ENCODE data around the gene PVALB.

The PVALB gene

DNA sequence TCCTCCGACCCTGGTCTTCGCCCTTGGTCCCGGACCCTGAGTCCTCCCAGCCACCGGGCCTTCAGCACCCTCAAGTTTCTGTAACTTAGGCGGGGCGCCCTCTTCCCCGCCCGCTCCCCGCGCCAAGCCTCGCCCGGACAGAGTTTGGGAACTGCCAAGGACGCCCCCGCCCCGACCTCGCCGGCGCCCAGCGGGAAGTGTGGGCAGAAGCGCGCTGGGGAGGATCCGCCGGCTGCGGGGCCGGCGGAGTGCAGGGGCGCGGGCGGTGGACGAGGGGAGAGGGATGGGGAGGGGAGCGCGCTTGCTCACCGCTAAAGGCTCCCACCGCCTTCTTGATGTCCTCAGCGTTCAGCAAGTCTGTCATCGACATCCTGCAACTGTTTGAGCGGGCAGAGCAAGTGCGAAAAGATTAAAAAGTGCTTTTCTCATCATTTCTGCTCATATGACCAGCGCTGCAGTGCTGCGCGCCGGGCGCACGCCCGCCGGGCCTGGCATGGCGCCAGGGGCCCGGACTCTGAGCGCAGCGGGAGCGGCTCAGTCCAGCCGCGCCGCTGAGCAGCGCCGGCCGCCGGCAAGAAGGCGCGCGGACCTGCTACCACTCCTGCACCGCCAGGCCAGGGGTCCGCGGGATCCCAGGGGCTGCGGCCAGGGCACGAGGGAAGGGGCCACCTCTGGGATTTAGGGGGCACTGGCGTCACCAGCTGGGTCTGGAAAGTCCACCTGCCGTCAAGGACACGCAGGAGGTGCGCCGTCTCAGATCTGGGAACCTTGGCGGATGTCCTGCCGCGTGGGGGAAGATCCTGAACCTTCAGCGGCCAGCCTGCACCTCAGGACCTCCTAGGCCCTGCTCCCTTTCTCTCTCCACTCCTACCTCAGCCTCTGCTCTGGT, at the start of gene PVALB:
TSS of gene PVALB (minus strand) at position 400 of the 889 bp plus-strand sequence. CDS start at position 370, 30 bp downstream.
- DNase-seq (ENCODE audit: low spot score): peak; percentile 11

DNA sequence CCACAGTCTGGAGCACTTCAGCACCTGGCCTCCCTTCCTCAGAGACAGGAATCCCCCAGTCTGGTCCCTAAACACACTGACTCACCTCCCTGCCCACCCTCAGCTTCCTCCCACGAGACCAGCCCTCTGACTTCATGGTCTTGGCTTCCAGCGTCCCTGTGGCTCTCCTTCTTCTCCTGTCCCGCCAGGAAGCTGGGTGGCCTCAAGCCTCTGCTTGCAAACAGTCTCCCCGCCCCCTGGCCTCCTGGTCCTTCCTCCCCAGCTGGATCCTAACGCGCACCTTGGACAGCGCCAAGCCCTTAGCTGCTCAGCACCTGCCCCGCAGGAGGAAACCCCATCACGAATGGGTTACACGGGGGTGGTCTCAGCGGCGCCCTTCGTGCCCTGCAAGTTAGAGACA, 48.5 kb upstream of the PVALB start:
- no peak for DNase-seq (ENCODE audit: low spot score)

DNA sequence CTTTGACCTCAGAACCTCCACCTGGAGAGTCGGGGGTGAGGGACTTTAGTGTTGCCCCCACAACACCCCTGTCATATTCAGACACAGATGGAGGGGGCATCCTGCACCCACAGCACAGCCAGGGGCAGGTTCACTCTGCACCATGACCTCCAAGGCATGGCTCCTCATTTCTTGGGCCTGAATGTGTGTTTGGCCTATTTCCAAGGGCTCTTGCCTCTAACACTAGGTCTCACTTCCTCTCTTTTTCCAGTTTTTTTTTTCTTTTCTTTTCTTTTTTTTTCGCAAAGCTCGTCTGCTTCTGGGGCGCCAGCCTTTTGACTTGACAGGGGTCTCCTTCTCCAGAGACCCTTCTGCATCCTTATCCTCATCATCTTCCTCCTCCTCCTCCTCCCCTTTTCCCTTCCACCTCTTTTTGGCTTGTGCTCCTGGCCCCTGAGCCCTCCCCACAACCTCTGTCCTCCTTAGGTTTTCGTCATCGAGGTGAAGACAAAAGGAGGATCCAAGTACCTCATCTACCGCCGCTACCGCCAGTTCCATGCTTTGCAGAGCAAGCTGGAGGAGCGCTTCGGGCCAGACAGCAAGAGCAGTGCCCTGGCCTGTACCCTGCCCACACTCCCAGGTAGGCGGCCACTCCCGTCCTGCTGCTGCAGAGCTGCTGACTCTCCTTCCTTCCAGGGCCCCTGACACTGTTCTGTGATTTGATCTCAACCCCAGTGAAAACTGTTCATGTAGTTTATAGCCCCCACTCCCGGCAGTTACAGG, 47.8 kb upstream of the PVALB start:
- DNase-seq (ENCODE audit: low spot score): no peak

DNA sequence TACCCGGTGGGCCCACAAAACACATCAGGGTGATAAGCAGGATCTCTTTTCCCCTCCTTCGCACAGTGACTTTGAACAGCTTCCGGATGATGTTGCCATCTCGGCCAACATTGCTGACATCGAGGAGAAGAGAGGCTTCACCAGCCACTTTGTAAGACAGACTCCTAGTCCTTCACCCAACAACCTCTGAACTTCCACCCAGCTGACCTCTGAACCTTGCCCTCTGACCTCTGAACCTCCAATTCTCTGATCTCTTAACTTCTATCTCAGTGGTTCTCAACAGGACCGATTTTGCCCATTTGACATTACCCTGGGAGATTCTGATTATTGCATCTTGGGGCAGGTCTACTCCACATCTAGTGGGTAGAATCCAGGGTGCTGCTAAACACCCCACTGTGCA, 47.1 kb upstream of the PVALB start:
- no peak for DNase-seq (ENCODE audit: low spot score)

DNA sequence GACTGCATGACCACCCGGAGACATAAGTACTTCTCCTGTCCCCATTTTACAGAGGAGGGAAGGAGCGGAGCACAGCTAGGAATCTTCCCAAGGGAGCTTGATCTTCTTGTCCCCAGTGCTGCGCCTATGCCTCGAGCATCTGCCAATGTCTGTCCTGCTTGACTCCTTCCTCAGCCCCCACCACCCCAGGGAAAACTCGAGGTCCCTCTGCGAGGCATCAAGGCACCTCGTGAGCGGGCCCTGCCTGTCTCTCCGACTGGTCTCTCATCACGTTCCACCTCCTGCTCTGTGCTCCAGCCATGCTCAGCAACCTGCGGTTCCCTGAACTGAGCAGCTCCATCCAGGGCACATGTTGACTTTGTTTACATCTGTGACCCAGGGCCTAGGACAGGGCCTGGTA, 46.4 kb upstream of the PVALB start:
- no peak for DNase-seq (ENCODE audit: low spot score)

DNA sequence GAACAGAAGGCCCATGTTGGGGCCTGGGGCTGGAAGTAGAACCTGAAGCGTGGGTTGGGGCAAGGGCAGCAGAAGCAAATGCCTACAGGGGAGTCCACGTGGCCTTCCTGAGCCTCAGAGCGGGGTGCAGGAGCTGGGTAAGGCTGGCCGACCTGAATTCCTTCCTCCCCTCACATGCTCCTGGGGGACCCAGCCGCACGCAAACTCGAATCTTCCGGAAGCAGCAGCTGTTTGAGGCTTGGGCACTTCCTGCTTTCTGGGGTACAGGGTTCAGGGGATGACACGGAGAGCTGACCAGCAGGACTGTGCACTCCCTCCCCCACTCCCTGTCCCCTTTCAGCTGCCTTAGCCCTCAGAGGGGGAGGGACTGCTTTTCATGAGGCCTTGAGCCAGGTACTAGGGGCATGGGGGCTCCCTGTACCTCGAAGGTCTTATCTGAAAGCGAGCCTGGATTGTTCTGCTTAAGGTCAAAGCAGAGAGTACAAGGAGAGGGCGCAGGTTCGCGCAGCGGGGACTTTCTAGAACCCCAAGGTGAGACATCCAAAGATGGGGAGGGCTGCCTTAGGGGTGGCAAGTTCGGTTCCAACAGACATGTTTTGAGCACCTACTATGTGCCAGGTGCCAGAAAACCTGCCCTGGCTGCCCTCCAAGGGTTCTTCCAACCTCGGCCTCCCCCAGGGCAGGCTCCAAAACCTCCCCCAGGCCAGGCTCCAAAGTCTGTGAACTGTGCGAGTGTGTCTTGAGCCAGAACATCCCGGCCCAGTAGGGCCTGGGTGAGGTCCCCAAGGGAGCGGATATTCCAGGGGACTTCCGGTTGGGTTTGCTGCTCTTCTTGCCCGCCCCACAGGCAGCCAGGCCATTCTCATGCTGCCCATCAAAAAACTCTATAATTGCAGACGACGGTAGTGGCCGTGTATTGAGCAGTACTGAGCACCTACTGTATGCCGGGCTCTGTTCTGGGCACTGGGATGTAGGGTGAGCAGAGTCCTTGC, 45.7 kb upstream of the PVALB start:
- DNase-seq (ENCODE audit: low spot score): no peak

DNA sequence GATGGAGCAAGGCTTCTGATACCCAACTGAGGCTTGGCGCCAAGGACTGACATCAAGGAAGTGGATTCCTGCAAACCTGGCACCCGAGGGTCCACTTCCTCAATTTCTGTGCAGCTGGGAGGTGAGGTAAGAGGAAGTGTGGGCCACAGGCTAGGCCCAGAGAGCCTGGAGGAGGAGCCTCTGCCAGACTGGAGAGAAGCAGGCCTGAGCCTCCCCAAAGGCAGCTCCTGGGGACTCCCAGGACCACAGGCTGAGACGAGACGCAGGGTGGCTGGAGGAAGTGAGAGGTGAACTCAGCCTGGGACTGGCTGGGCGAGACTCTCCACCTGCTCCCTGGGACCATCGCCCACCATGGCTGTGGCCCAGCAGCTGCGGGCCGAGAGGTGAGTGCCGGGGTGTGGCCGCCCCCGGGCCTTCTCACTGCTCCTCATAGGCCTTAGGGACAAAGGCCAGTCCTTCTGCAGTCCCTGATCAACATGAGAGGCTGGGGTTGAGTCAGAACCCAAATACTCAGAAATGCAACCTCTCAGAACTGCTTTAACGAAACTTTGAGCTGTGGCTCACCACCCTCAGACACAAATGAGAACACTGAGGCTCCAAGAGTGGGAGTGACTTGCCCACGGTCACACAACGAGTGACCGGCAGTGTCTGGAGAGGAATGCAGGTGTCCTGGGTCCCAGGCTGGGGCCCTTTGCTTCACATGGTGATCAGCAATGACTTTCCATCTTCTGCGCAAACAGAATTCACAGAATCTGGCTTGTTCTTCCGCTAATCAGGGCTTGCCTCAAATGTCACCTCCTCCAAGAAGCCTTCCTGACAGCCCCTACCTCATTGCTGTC, 44.2 kb upstream of the PVALB start, which contains the start of gene NCF4:
TSS of gene NCF4 (plus strand) at position 186 of the 839 bp plus-strand sequence. CDS start at position 352, 166 bp downstream.
- DNase-seq (ENCODE audit: low spot score): no peak

GRCh38 chr22:36860438-36860820, 43.6 kb upstream of the PVALB start:
- no peak for DNase-seq (ENCODE audit: low spot score)

DNA sequence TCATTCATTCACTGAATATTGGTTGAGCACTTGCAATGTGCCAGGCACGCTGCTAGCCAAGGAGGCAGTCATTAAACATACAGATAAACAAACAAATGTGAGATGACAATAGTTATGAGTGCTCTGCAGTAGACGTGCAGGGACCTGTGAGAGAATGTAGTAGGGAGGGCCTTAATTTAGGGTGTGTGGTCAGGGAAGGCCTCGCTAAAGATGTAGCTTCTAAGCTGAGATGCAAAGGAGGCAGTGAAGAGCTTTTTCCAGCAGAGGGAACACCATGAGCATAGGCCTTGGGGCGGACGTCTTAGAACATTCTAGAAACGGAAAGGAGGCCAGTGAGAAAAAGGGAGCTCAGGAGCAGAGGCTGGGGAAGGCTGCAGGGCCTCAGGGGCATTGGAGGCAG, 43.2 kb upstream of the PVALB start:
- no peak for DNase-seq (ENCODE audit: low spot score)

DNA sequence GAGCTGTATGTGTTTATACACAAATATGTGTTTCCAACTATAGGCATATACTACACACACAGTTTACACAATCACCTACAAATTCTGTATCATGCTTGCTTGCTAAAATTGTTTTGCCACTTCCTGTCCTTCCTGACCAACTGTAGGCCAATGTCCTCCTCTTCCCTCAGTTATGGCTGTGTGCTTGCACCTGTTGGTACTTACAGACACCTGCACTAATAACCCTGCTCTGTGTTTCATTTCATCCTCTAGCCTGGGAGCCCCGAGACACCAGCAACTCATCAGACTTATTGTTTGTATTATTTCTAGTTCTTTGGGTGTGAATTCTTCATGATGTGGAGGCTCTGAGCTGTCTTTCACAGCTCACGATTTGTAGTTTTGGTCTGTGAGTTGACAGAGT, 42.1 kb upstream of the PVALB start:
- no peak for DNase-seq (ENCODE audit: low spot score)

DNA sequence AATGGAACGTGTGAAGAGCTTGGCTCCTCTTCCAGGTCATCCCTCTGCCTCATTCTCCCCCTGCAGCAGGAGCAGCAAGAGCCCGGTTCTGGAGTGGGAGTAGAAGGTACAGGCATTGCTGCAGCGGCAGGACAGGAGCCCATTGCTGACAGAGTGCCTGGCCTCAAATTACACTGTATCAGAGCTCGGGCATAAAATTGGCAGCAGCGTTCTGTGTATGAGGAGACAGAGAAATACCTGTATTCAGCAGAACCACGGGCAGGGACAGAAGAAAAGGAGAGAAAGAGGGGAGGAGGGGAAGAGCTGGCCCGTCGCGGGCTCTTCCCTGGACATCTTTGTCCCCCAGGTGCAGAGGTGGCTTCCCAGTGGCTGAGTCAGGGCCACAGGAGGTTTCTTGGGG, 41.3 kb upstream of the PVALB start:
- no peak for DNase-seq (ENCODE audit: low spot score)

- DNase-seq (ENCODE audit: low spot score): no peak
Observed at GRCh38 chr22:36856792-36857135, 39.9 kb upstream of the PVALB start.

DNA sequence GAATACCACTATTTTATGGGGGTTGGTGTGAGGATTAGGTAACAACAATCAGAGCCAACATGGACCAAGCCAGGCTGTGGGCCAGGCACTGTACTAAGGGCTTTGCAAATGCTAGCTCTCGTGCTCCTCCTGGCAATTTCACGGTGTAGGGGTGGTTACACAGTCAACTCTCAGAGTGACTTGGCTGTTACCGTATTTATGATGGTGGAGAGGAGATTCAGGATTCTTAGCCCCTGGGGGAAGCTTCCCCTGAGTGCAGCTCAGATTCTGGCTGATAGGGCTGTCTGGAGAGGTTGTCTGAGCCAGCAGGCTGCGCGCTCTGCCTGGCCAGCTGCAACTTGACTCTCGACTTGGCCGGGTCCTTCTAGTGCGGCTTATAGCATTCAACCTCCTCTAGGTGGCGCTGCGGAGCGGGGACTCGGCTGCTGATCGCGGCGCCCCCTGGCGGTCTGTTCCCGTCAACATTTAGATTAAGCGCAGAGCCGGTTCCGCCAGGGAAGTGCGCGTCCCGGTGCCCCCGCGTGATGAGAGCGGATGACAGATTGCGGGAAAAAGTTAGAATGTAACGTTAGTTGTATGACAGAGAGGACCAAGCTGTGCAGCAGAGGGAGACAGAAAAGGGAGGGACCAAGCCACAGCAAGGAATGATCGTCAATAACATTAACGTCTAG, 39.4 kb upstream of the PVALB start:
- DNase-seq (ENCODE audit: low spot score): peak; percentile 92

- no peak for DNase-seq (ENCODE audit: low spot score)
Observed at GRCh38 chr22:36855478-36855877, 38.6 kb upstream of the PVALB start.

DNA sequence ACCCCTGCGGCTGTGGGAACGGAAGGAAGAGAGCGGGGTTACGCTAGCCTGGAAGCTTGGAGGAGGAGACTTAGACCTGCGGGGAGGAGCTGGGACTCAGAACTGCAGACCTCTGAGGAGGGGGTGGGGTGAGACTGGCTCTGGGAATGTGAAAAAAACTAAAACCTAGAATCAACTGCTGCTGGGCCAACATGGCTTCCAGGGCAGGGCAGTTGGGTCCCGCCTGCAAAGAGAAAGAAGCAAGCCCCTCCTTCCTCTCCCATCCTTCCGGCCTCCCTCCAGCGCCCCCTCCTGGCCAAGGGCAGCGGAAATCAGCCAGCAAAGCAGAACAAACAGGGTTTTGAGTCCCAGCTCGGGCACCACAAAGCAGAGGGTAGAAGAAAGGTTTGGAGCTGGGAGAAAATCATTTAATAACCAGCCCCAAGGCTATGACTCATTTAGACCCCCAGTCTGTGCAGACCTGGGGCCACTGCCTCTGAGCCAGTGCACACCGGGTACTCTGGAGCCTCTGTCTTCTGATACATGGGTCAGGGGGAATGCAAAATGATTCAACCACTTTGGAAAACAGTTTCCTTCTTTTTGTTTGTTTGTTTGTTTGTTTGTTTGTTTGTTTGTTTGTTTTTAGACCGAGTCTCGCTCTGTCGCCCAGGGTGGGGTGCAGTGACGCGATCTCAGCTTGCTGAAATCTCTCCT, 36.7 kb upstream of the PVALB start:
- DNase-seq (ENCODE audit: low spot score): peak; percentile 71

DNA sequence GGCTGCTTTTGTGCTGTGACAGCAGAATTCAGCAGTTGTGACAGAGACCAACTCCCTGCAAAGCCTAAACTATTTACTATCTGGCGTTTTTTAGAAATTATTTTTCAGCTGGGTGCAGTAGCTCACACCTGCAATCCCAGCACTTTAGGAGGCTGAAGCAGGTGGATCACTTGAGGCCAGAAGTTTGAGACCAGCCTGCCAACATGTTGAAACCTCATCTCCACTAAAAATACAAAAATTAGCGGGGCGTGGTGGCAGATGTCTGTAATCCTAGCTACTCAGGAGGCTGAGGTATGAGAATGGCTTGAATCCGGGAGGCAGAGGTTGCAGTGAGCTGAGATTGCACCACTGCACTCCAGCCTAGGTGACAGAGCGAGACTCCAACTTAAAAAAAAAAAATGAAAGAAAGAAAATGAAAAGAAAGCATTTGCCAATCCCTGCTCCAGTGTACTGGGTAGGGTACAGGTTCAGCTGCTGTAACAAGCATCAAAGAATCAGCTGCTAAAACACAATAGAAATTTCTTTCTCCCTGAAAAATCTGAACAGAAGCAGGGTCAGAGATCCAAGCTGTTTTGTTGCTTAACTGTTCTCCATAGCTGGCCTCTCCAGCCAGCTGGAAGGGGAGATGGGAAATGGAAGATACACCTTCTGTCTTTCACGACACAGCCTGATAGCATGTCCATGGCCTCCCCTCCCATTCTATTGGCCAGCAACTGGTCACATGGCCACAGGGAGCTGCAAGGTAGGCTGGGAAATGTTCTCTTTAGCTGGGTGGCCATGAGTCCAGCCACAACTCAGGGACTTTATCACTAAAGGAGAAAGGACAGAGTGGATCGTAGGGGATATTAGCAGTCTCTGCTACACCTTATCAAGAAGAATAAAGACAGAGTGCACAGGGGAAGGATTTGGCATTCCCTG, 35.5 kb upstream of the PVALB start:
- no peak for DNase-seq (ENCODE audit: low spot score)

GRCh38 chr22:36850682-36851081, 33.8 kb upstream of the PVALB start:
- DNase-seq (ENCODE audit: low spot score): no peak

DNA sequence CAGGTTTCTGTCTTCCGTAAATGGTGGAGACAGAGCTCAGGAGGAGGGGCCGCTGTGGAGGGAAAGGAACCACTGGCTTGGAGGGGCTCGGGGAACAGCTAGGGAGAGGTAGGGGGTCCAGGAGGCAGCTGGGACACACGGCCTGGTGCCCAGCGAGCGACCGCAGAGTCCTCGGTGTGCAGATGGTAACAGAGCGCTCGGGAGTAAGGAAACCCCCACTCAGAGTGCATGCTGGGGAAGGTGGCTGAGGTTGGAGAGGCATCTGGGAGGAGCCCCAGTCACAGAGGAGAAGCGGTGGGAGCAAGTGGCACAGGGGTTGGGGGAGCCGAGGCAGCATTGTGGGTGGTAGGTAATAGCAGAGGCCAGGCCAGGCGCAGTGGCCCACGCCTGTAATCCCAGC, 33.2 kb upstream of the PVALB start:
- no peak for DNase-seq (ENCODE audit: low spot score)

- no peak for DNase-seq (ENCODE audit: low spot score)
Observed at GRCh38 chr22:36846949-36847348, 30.1 kb upstream of the PVALB start.
